ENCODE measurements around the gene RHCG. TPM values are rescaled to one million over a fixed set of nuclear protein-coding genes. Genes with fewer than 3 reads are reported as not detected.

The RHCG gene
- total RNA-seq, 1 experiment from 2014 or later: 0.28 TPM

DNA sequence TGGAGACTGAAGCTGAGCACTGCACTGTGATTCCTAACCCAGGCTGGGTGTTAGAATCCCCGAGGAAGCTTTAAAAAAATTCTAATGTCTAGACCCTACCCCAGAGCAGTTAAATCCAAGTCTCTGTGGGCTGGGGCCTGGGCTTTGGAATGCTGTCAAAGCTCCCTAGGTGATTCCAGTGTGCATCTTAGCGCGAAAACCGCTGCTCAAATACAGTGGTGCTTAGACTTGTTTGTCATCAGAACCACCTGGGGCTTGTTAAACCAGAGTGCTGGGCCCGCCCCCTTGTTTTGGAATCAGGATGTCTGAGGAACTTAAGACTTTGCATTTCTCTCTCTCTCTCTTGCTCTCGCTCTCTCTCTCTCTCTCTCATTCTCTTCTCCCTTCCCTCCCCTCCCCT lies 20.7 kb downstream of the RHCG start:
- Histone ChIP-seq H2AK5ac (ENCODE audit: insufficient read length, low read length) (no peak overlapping the region), H3T11ph (ENCODE audit: low read length) (no peak overlapping the region), H4K5ac (ENCODE audit: insufficient read length, low read depth, low read length) (no peak overlapping the region), H3K27ac (ENCODE audit: insufficient read length, low read depth, low read length) (no peak overlapping the region), H3K14ac (ENCODE audit: insufficient read depth, low read length) (no peak overlapping the region), H3K23ac (ENCODE audit: insufficient read length, low read depth, low read length) (no peak overlapping the region), H3K79me1 (ENCODE audit: insufficient read depth, low read depth, low read length, poor library complexity, severe bottlenecking) (no peaks in the 10 kb centered on the region), H2BK12ac (ENCODE audit: insufficient read length, low read depth, low read length) (no peak overlapping the region), H3K18ac (ENCODE audit: insufficient read length, low read depth, low read length) (no peak overlapping the region), H2BK120ac (ENCODE audit: low read depth, low read length, poor library complexity, severe bottlenecking) (no peak overlapping the region), H4K91ac (ENCODE audit: insufficient read length, low read depth, low read length) (no peak overlapping the region), H3K9me3 (ENCODE audit: control insufficient read depth, low read depth, low read length) (no peaks in the 10 kb centered on the region), H3K4me1 (ENCODE audit: insufficient read depth, low read length) (no peaks in the 10 kb centered on the region; the same call in 1 of the 2 replicates), H3K23me2 (ENCODE audit: insufficient read length, low read depth, low read length, poor library complexity, severe bottlenecking) (no peaks in the 10 kb centered on the region), H3K9ac (ENCODE audit: extremely low read depth, insufficient read length, low read length) (no peak overlapping the region), H3K4me2 (ENCODE audit: insufficient read depth, insufficient read length, low read length) (no peak overlapping the region), H4K8ac (replicated peaks; ENCODE audit: insufficient read length, low read depth, low read length) (no peak overlapping the region), H2BK15ac (ENCODE audit: low read depth, low read length) (no peak overlapping the region), H3K27me3 (ENCODE audit: insufficient read depth, low read length) (no peaks in the 10 kb centered on the region; the same call in 1 of the 2 replicates), H2BK20ac (ENCODE audit: low read depth, low read length, poor library complexity, severe bottlenecking) (no peak overlapping the region), H4K20me1 (ENCODE audit: control insufficient read depth, insufficient read depth, insufficient read length) (no peaks in the 10 kb centered on the region), H2BK5ac (ENCODE audit: insufficient read length, low read length) (no peak overlapping the region), H3K79me2 (ENCODE audit: insufficient read depth, low read length) (no peaks in the 10 kb centered on the region), H3K56ac (ENCODE audit: insufficient read length, low read depth, low read length) (no peak overlapping the region), H3K4ac (ENCODE audit: low read depth, low read length) (no peak overlapping the region), H2AFZ (ENCODE audit: low read length) (no peak overlapping the region)
- TF ChIP-seq, protein P1, sequence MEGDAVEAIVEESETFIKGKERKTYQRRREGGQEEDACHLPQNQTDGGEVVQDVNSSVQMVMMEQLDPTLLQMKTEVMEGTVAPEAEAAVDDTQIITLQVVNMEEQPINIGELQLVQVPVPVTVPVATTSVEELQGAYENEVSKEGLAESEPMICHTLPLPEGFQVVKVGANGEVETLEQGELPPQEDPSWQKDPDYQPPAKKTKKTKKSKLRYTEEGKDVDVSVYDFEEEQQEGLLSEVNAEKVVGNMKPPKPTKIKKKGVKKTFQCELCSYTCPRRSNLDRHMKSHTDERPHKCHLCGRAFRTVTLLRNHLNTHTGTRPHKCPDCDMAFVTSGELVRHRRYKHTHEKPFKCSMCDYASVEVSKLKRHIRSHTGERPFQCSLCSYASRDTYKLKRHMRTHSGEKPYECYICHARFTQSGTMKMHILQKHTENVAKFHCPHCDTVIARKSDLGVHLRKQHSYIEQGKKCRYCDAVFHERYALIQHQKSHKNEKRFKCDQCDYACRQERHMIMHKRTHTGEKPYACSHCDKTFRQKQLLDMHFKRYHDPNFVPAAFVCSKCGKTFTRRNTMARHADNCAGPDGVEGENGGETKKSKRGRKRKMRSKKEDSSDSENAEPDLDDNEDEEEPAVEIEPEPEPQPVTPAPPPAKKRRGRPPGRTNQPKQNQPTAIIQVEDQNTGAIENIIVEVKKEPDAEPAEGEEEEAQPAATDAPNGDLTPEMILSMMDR (conservative IDR thresholded peaks at IDR 0.05): no peak
- Mint-ChIP-seq H3K36me3 (ENCODE audit: insufficient read depth in 1 of 3, low read depth in 3 of 3) (no peaks in the 10 kb centered on the region), H3K9me3 (no peaks in the 10 kb centered on the region; a peak in 1 of 5 replicates), H3K4me3 (no peak overlapping the region), H3K27ac (no peak overlapping the region), H3K4me1 (peaks cover 2% of the 10 kb centered on the region in 2 experiments), H3K27me3 (ENCODE audit: low read depth) (peaks cover 54% of the 10 kb centered on the region)
- DNase-seq: no peak
- WGBS (ENCODE audit: extremely low coverage, insufficient read length, low lambda C conversion rate): no CpG with 5 or more reads among the region's 6 CpGs

Measured in H9 (cell line).